ENCODE measurements around the gene SLC44A3.

SLC44A3 gene

DNA sequence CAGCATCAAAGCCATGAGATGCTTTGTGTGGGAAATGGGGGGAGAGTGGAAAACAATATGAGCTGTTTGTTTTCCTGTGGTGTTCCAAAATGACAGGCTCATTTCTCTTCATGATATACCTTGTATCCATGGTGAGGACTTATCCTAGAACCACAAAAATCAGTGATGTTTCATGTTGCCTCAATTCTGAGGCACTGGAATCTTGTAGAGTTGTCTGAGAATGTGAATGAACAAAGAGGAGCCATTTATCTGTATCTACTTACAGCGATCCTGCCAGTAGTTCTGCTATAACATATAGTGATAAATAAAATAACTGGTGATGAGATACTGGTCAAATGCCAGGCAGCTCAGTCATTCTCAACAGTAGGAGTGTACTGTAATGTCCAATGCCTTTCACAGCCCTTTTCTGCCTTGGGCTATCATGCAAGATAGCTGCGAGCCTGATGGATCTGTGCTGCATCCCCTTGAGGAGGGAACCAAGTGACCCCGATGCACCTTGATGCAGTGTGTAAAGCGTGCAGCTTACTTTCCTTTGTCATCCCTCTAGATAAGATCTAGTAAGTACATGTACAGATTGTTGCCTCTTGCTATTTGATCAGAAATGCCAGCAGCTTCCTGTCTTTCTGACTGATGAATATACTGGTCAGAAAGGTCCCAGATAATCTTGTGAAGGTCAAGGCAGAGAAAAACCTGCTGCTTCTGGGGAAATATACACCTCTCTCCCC is 52.8 kb downstream of the SLC44A3 start:
- DNase-seq (ENCODE audit: low read depth in 2 of 3, low spot score in 1 of 3): no peak

DNA sequence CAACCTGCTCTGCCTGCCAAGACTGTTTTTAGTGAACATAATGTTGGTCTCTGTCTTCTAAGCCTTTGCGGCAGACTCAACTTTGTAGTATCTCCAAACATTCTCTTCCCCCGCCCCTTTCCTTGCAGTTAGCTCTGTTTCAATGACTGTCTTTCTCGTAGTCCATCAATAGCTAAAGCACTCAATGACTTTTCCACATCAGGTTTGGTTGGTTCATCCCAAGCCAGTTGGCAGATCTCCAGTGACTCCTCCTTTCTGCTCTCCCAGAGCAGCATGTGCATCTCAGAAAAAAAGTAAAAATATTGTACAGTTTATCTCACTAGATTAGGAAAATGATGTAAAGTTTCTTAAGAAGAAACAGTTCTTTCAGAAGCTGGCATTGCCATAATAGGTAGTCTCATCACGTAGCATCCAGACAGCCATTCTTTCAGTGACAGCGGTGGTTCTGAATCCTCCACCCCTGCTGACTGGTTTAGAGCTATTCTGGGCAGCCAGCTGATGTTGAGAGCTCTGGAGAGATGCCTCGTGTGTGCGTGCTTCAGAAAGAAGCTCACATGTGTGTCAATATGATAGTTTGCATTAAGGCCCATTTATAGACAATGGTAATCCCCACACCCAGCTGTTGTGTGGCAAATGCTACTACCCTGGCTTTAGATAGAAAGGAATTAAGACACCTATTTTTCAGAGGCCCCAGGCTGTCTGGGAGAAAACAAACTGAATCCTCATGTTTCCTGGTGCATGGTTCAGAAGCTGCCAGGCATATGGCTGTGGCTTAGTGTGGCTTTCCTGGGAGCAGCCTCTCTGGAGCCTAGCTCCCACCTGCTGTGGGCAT is 53.6 kb downstream of the SLC44A3 start:
- DNase-seq (ENCODE audit: low read depth in 2 of 3, low spot score in 1 of 3): no peak

GRCh38 chr1:94874423-94874822 is 54.3 kb downstream of the SLC44A3 start:
- no peak for DNase-seq (ENCODE audit: low read depth in 2 of 3, low spot score in 1 of 3)

DNA sequence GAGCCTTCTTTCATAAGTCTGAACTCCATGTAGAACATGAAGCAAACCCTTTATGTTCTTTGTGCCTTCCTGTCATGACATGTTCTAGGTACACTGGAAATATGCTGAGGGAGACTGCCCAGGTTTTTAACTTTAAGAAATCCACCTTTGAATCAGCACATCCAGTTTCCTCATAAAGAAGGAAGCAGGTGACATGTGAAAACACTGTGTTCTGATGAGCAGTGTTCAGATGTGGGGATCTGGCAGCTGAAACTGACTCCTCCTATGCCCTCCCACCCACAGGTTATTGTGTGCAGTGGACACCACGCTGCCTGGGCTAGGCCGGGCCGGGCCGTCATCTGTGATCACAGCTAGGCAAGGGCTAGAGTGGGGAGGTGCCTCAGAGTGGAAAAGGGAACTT is 55.6 kb downstream of the SLC44A3 start:
- no peak for DNase-seq (ENCODE audit: low read depth in 2 of 3, low spot score in 1 of 3)

DNA sequence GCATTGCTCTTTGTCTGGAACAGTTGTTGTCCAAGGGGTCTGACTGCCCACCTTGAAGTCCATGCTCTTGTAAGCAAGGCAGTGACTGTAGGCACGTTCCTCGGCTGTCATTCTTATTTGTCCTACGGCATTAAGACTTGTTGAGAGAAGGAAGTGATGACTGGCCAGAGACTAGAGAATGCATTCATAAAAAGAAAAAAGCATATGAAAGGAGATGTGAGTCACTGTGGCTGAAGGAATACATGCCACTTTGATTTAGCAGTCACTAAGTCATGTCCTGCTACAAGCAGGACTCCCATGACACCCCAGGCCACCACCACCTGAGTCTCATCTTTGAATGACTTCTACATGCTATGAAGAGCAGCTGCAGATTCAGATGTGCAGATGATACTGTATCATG is 56.2 kb downstream of the SLC44A3 start:
- DNase-seq (ENCODE audit: low read depth in 2 of 3, low spot score in 1 of 3): no peak

DNA sequence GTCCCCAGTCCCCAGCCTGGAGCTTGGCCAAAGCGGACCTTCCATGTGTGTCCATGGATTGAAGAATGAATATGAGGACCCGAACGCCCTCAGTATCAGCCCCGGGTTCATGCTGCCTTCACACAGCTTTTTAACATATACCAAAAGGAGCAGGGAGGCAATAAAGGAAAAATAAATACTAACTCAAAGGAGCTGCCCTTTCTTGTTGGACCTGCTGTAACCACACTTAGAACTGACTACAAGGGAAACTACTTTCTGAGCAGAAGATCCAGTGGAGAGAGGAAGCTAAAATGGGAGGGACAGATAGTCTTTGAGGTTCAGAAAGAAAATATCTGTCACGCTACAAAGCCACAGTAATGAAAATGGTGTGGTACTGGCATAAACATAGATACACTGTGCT is 58.2 kb downstream of the SLC44A3 start:
- DNase-seq (ENCODE audit: low read depth in 2 of 3, low spot score in 1 of 3): no peak

- no peak for DNase-seq (ENCODE audit: low read depth in 2 of 3, low spot score in 1 of 3)
Observed at GRCh38 chr1:94883691-94884090, 63.5 kb downstream of the SLC44A3 start.

DNA sequence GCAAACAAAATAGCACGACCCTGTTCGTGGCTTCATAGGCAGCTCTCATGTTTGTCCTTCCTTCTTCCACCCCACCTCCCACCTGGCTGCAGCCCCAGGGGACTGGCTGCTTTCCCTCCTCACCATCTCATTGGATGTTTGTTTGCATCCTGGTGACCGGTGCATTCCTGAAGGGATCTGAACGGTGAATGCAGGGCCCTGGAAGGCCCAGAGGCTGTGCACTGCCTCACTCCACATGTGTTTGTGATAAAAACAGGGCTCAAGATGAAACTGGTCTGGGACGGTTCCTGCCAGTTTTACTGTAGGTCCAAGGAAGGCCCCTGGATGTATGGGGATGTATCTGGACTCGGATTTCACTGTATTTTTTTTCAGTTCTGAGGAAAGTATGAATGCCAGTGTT is 63.9 kb downstream of the SLC44A3 start:
- DNase-seq (ENCODE audit: low read depth in 2 of 3, low spot score in 1 of 3): no peak

DNA sequence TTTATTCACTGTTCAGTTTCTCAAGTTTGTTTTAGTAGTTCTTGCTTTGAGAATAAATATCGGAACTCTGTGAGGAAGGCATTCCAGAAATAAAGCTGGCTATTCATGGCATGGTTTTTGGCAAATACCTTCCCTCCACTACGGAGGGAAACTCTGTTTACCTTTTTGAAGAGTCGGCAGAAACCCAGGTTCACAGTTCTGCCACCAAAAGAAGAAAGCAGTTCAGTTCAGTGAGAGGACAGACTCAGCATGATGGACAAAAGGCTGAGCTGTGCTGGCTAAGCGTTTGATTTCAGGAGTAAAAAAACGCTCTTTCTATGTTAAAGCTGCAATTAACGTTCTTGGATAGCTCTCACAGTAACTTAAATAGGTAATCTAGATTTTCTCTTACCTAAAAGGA is 64.3 kb downstream of the SLC44A3 start:
- DNase-seq (ENCODE audit: low read depth in 2 of 3, low spot score in 1 of 3): no peak

DNA sequence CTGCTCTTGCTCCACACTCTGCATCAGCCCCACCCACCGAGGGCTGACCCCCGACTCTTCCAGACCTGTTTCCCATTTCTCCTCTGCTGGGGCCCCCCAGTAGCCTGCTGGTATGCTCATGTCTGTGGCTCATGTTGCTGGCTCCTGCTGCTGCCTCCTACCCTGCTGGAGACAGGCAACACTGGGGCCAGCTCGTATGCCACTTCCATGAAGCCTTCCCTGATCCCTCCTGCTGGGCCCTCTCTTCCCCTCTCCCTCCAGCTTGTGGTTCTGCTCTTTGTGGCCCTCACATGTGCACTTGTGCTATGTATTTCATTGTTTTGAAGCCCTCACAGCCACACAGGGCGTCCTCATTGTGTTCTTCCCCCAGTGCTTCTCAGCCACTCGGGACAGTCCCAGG is 66.2 kb downstream of the SLC44A3 start:
- DNase-seq (ENCODE audit: low read depth in 2 of 3, low spot score in 1 of 3): no peak

DNA sequence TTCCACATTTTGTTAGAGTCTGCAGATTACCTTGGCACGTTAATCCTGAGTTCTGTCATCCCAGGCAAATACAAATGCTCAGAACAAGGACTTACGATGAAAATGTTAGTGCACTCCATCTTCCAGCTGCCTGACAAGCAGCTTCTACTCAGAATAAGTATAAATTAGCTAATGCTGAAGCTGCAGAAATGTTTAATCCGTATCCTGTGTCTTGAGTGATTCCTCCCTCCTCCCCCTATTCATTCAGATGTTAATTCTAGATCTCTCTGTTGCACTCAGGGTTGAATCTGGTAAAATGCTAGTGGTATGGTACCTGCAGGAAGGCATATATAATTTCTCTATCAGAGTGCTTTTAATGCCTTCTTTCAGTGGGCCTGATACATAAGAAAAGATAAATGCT is 66.9 kb downstream of the SLC44A3 start:
- no peak for DNase-seq (ENCODE audit: low read depth in 2 of 3, low spot score in 1 of 3)

DNA sequence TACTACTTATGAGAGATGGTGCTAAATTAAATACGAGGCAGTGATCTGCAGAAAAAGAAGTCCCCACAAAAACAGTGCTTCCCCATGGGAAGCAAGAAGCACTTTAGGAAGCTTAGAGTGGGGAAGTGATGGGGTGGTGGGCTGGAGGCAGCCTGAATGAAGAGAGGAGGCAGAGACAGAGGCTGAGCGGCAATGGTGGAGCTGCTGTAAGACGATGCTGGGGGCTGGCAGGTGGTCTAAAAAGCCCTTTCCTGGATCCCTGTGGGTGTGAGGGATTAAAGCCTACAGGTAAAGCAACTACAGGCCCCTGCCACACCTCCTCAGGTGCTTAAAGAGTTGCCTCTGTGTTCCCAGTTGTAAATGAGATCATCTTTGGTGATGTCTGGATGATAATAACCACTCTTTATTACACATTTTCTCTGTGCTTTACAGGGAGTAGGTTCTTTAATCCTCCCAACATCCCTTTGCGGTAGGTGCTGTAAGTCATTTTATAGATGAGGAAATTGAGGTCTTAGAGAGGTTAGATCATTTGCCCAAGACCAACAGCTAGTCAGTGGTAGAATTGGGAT is 67.5 kb downstream of the SLC44A3 start:
- DNase-seq (ENCODE audit: low read depth in 2 of 3, low spot score in 1 of 3): no peak

GRCh38 chr1:94888201-94888600 is 68.0 kb downstream of the SLC44A3 start:
- no peak for DNase-seq (ENCODE audit: low read depth in 2 of 3, low spot score in 1 of 3)

- no peak for DNase-seq (ENCODE audit: low read depth in 2 of 3, low spot score in 1 of 3)
Observed at GRCh38 chr1:94892604-94893254, 72.6 kb downstream of the SLC44A3 start.

DNA sequence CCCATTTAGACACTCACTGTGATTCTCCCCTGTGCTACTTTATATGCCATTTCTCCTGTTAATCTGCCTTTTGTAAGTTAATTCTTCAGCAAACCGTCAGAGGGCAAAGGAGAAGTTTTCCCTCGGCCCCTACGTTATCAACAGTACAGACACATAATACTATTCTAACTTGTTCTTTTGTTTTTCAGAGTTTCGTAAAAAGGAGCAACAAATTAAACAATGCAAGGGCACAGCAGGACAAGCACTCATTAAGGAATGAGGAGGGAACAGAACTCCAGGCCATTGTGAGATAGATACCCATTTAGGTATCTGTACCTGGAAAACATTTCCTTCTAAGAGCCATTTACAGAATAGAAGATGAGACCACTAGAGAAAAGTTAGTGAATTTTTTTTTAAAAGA is 74.5 kb downstream of the SLC44A3 start:
- no peak for DNase-seq (ENCODE audit: low read depth in 2 of 3, low spot score in 1 of 3)

- no peak for DNase-seq (ENCODE audit: low read depth in 2 of 3, low spot score in 1 of 3)
Observed at GRCh38 chr1:94895518-94895917, 75.4 kb downstream of the SLC44A3 start.

DNA sequence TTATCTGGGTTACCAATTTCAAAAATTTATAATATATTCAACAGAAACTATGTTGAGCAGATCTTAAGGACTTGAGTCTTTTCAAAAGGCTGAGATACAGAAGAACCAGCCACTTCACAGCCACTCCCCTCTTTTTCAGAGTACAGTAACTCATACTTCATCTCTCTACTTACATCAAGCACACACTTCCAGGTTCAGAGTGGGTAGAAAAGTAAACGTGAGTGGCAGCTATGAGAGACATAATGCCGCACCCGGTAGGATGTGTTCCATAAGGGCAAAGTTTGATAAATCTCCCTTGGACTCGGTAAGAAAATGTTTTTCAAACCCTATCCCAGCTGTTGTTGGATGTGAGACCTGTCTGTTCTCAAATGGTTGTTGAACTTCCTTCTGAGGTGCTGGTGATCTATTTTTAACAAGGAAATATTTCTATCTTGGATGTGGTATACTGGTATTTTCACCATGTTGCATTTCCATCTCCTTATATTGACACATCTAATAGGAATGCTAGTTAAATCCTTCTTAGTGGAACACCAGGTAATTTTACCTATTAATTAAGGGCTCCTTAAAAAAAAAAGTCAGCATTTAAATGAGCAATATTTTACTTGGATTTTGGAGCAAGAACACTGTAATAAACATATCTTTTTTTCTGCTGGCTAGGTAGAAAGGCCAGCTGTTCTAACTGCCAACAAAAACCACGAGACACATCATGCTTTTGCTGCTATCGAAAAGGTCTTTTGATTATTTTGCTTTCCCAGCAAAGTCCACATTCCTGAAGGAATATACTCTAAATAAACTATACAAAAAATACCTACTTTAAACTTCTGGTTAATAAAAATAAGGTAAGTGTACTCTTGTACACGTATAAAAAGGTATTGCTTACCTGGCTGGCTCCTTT is 78.6 kb downstream of the SLC44A3 start:
- DNase-seq (ENCODE audit: low read depth in 2 of 3, low spot score in 1 of 3): no peak

- no peak for DNase-seq (ENCODE audit: low read depth in 2 of 3, low spot score in 1 of 3)
Observed at GRCh38 chr1:94899756-94900155, 79.6 kb downstream of the SLC44A3 start.

GRCh38 chr1:94901841-94902240 is 81.7 kb downstream of the SLC44A3 start:
- no peak for DNase-seq (ENCODE audit: low read depth in 2 of 3, low spot score in 1 of 3)

GRCh38 chr1:94903280-94904009 is 83.3 kb downstream of the SLC44A3 start:
- no peak for DNase-seq (ENCODE audit: low read depth in 2 of 3, low spot score in 1 of 3)

Data from stimulated activated CD4-positive, alpha-beta T cell treated with anti-CD3 and anti-CD28 coated beads, Interleukin-12 subunit alpha, Interleukin-12 subunit beta, amount 100 ng/mL, for 48 hours (primary cell).